RWPE1 (cell line): Measurements from ENCODE around the gene AP3S1.
"Not testable (repeated sequence)": the region's sequence is repeated elsewhere in the genome, so short reads cannot be mapped to it uniquely, and the experiment has no call there.

Experiments
- CTCF ChIA-PET: fragments of 350-600 bp; sonication (Branson Sonifier 250); formaldehyde crosslinking; extraction: SDS; loops from one replicate; lab custom pipeline; 2021; lab: Yijun Ruan, JAX
- POLR2A ChIA-PET: fragments of 400-600 bp; formaldehyde crosslinking; extraction: SDS; loops from one replicate; lab custom pipeline; 2020; ENCODE audit warnings: antibody characterized with exemption; ENCODE audit not compliant: low non-redundant PET; lab: Yijun Ruan, JAX
- DNase-seq: peaks from one replicate; pipeline ENCODE4 v3.0.0; 2012; ENCODE audit warnings: low spot score
- H3K27ac ChIP-seq: fragments of 450-650 bp; 2 replicates; pipeline ENCODE4 v1.5.1; 2017
- TF ChIP-seq, protein P1 (sequence below): fragments of 450-650 bp; conservative IDR thresholded peaks from 2 replicates; pipeline ENCODE4 v1.5.1; 2017; ENCODE audit warnings: low read depth, mild to moderate bottlenecking

The AP3S1 gene

DNA sequence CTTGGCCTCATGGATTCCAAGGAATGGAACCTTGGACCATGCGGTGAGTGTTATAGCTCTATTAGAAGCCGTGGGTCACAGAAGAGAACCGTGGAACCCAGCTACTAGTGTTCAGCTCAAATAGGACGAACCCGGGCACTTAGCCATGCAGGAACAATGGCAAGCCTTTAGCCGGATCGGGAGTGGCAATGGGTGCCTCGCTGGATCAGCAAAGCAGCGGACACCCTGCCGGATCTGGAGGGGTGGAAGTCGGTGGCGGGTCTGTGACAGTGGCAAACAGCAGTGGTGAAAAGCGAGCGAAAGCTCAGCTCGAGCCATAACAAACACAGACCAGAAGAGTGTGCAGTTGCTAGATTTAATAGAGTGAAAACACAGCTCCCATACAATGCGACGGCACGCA is 22.9 kb upstream of the AP3S1 start:
- POLR2A ChIA-PET = no interaction called here
- TF ChIP-seq, protein P1, sequence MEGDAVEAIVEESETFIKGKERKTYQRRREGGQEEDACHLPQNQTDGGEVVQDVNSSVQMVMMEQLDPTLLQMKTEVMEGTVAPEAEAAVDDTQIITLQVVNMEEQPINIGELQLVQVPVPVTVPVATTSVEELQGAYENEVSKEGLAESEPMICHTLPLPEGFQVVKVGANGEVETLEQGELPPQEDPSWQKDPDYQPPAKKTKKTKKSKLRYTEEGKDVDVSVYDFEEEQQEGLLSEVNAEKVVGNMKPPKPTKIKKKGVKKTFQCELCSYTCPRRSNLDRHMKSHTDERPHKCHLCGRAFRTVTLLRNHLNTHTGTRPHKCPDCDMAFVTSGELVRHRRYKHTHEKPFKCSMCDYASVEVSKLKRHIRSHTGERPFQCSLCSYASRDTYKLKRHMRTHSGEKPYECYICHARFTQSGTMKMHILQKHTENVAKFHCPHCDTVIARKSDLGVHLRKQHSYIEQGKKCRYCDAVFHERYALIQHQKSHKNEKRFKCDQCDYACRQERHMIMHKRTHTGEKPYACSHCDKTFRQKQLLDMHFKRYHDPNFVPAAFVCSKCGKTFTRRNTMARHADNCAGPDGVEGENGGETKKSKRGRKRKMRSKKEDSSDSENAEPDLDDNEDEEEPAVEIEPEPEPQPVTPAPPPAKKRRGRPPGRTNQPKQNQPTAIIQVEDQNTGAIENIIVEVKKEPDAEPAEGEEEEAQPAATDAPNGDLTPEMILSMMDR = no peak
- H3K27ac ChIP-seq = no peak overlapping the region
- no peak for DNase-seq
- CTCF ChIA-PET = interaction anchor here (0.6 to 1.1 kb wide), 2 partner anchors 12 kb away, joined by 3 to 10 read pairs; no protein-coding TSS in a partner anchor

DNA sequence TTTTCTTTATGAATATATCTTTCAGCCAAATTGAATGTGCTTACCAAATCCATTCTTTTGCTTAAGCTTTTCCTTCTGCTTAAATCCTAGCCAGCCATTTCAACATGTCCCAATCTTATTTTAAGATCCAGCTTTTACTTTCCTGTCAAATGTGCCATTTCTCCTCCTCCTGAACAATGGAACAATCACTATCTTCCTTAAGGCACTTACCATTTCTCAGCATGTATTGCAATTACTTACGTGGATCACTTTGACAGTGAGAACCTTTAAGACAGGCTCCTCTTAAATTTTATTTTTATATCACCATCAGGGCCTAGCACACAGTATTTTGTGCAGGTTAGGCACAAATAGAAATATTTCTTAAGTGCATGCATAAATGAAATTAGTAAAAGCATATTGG is 20.9 kb upstream of the AP3S1 start:
- DNase-seq = no peak
- POLR2A ChIA-PET = no interaction called here
- TF ChIP-seq, protein P1 = no peak
- CTCF ChIA-PET = no interaction called here
- no peak overlapping the region for H3K27ac ChIP-seq

DNA sequence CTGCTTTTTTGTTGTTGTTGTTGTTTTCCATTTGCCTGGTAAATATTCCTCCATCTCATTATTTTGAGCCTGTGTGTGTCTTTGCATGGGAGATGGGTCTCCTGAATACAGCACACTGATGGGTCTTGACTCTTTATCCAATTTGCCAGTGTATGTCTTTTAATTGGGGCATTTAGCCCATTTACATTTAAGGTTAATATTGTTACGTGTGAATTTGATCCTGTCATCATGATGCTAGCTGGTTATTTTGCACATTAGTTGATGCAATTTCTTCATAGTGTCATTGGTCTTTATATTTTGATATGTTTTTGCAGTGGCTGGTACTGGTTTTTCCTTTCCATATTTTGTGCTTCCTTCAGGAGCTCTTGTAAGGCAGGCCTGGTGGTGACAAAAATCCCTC is 16.8 kb upstream of the AP3S1 start:
- POLR2A ChIA-PET, H3K27ac ChIP-seq, DNase-seq: not testable (repeated sequence)
- CTCF ChIA-PET = interaction anchor here (0.6 kb wide), 1 partner anchor 208 kb away, joined by 3 read pairs; no protein-coding TSS in a partner anchor

DNA sequence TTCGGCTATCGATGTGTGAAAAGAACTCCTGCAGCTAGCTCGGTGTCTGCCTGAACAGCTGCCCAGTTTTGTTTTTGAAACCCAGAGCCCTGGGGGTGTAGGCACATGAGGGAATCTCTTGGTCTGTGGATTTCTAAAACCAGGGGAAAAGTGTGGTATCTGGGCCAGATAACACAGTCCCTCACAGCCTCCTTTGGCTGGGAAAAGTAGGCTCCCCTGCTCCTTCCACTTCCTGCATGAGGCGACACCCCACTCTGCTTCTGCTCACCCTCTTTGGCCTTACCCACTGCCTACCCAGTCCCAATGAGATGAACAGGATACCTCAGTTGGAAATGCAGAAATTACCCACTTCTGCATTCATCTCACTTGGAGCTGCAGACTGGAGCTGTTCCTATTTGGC is 15.8 kb upstream of the AP3S1 start:
- TF ChIP-seq, protein P1 = no peak
- DNase-seq = no peak
- POLR2A ChIA-PET = no interaction called here
- H3K27ac ChIP-seq = no peak overlapping the region
- CTCF ChIA-PET = interaction anchor here (0.8 kb wide), 1 partner anchor 11 kb away, joined by 3 read pairs; no protein-coding TSS in a partner anchor

DNA sequence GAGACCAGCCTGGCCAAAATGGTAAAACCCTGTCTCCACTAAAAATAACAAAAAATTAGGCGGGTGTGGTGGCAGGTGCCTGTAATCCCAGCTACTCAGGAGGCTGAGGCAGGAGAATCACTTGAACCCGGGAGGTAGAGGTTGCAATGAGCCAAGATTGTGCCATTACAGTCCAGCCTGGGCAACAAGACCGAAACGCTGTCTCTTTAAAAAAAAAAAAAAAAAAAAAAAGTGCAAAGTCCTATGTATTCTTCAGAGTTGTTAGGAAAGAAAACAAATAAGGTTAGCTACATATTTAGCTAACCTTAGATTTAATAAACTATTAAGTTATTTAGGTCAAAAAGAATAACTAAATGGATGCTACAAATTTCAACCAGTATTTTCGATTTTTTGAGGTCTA is 11.8 kb upstream of the AP3S1 start:
- ChIA-PET CTCF (no interaction called here), POLR2A (interaction anchor here (0.6 kb wide), 1 partner anchor 18 kb away, joined by 4 read pairs; no protein-coding TSS in a partner anchor)
- H3K27ac ChIP-seq = no peak overlapping the region
- TF ChIP-seq, protein P1 = no peak
- no peak for DNase-seq

DNA sequence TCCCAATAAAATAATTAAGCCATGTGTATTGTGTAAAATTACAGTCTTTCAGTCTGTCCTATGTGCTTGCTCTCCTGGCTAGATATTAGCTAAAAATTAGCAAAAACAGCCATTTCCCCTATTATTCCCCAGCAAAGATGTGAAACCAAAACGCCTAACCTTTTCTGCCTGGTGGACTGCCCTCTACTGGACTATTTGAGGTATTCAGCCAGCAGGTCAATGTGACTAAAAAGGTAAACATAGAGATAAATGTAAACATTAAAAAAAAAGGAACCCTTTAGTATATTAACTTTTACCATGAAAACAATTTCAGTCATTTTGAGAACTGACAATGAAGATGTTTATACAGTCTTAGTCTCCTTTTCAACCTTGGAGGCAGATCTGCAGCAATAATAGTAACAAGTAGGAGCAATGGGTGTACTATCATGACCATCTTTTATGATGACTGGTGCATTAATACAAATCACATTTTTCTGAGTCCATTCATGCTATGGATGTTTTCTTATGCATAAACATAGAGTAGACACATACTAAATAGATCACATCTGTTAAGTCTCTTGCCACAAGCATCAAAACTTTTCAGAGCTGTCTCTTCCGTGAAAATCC is 10.5 kb upstream of the AP3S1 start:
- DNase-seq = peak; percentile 51
- POLR2A ChIA-PET = no interaction called here
- no peak overlapping the region for H3K27ac ChIP-seq
- TF ChIP-seq, protein P1 = peak; percentile 66
- CTCF ChIA-PET = interaction anchor here (0.6 to 1.5 kb wide), 6 partner anchors 12 to 297 kb away, joined by 3 to 10 read pairs (median 3); no protein-coding TSS in a partner anchor

DNA sequence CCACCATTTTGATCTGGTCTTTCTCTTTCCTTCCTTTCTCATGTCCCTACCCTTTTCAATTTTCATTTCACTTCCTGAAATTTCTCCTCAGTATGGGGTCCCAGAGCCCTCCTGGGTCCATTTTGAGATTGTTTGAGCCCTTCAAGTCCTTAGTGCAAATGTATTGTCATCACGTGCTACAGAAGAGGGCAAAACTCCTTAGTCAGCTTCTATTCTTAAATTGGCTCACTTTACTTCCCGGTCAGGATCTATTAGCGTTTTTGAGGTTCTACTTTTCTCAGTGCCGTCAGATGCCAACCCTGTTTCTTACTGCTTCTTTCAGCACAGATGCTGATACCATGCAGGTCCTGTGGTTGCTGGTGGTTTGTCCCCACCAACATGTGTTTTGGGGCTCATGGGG is 6.3 kb upstream of the AP3S1 start:
- H3K27ac ChIP-seq = no peak overlapping the region
- POLR2A ChIA-PET = no interaction called here
- CTCF ChIA-PET = interaction anchor here (0.6 to 0.7 kb wide), 2 partner anchors 39 to 201 kb away, joined by 4 read pairs; no protein-coding TSS in a partner anchor
- DNase-seq = no peak
- TF ChIP-seq, protein P1 = no peak
